Tibial nerve (tissue), 4 donors: ENCODE results near the gene GUK1. TPM values are rescaled to one million over a fixed set of nuclear protein-coding genes. Genes with fewer than 3 reads are reported as not detected.

Experiments
- DNase-seq, 2 donors: peaks; one replicate each; pipeline ENCODE4 v3.0.0-alpha.2; 2019; ENCODE audit warnings: low spot score in 2 of 2
- H3K27ac ChIP-seq, 4 donors: fragments of 200-600 bp; sonication (generic) in 3 of 4; one replicate each; pipeline ENCODE4 v1.5.1; 2017 to 2019; ENCODE audit warnings: mild to moderate bottlenecking in 1 of 4
- H3K27me3 ChIP-seq, 2 donors: fragments of 200-600 bp; sonication (generic) in 1 of 2; one replicate each; pipeline versions ENCODE4 v1.5.1 to v1.6.0; 2017 to 2019
- H3K36me3 ChIP-seq, 3 donors: fragments of 200-600 bp; sonication (generic); one replicate each; pipeline ENCODE4 v1.5.1; 2018 to 2019
- H3K4me1 ChIP-seq, 4 donors: fragments of 200-600 bp; sonication (generic) in 3 of 4; one replicate each; pipeline ENCODE4 v1.5.1; 2017 to 2019
- H3K4me3 ChIP-seq, 4 donors: fragments of 200-600 bp; sonication (generic) in 3 of 4; one replicate each; pipeline ENCODE4 v1.5.1; 2017 to 2019; ENCODE audit warnings: mild to moderate bottlenecking in 1 of 4, moderate library complexity in 1 of 4
- H3K9me3 ChIP-seq, 4 donors: fragments of 200-600 bp; sonication (generic) in 3 of 4; one replicate each; pipeline ENCODE4 v1.5.1; 2017 to 2019
- CTCF ChIP-seq, 5 experiments: fragments of 200-600 bp in 3 of 5; fragments of 450-650 bp in 2 of 5; sonication (generic) in 3 of 5; IDR thresholded peaks; one replicate each; pipeline ENCODE4 v1.5.1; 2016 to 2019; ENCODE audit warnings: antibody characterized with exemption in 5 of 5, mild to moderate bottlenecking in 3 of 5, moderate library complexity in 2 of 5
- EP300 ChIP-seq, 2 donors: sonication (generic); formaldehyde crosslinking; IDR thresholded peaks; one replicate each; pipeline ENCODE4 v1.6.1; 2017; ENCODE audit warnings: antibody characterized with exemption in 2 of 2, mild to moderate bottlenecking in 1 of 2
- POLR2A ChIP-seq, 2 donors: fragments of 450-650 bp; IDR thresholded peaks; one replicate each; pipeline ENCODE4 v1.6.1; 2017; ENCODE audit warnings: antibody characterized with exemption in 2 of 2, mild to moderate bottlenecking in 2 of 2, moderate library complexity in 2 of 2
- WGBS, 2 donors: methylation state at CpG; one replicate each; pipeline ENCODE4 v1.1.5; 2018; 5-methylcytosine and 5-hydroxymethylcytosine counted together
- total RNA-seq, 4 donors: library from RNA; depleted of rRNA; stranded (reverse); fragments of >200 nt; gene quantifications; one replicate each; pipeline ENCODE4 v1.1.0, GENCODE V29; 2016

Gene GUK1
- total RNA-seq, 4 donors from 2014 or later = 501 to 540 (median 510) TPM

GRCh38 chr1:228144193-228144992 lies 4.3 kb downstream of the GUK1 start:
- WGBS, 2 donors = 77 to 86% methylated on average over 15 to 16 of the region's 16 CpGs
- peak overlapping the region in 3 of 4 donors; percentile 14 to 96 (median 43) for H3K27ac ChIP-seq
- no peak overlapping the region for H3K4me3 ChIP-seq
- DNase-seq = peak in 1 of 2 donors; percentile 13
- H3K9me3 ChIP-seq = no peaks in the 10 kb centered on the region
- no peaks in the 10 kb centered on the region for H3K27me3 ChIP-seq
- H3K36me3 ChIP-seq = peaks cover 0 to 39% (median 7%) of the 10 kb centered on the region in 3 donors
- peaks cover 0 to 77% (median 46%) of the 10 kb centered on the region in 4 donors for H3K4me1 ChIP-seq
- TF ChIP-seq CTCF (IDR thresholded peaks at IDR 0.05) = no peak
- TF ChIP-seq POLR2A (IDR thresholded peaks at IDR 0.05) = no peak
- no peak for TF ChIP-seq EP300 (IDR thresholded peaks at IDR 0.05)

DNA sequence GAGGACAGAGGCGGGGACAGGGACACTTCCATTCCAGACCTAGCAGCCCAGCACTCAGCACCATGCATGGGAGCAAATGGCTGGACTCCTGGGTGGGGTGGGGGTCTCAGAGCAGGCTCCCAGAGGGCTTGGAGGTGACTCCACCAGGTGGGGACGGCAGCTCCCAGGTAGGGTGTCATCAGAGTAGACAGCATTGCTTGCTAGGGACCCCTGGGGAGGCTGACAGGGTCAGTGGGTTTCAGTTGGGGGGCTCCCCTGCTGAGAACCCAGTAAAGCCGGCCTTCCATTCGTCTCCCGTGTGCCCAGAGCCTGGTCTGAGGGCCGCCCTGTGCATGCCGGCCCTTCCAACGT lies 4.9 kb downstream of the GUK1 start:
- WGBS, 2 donors = 76 to 90% methylated on average over 6 to 8 of the region's 8 CpGs
- no peak for DNase-seq
- Histone ChIP-seq H3K27ac (peak overlapping the region in 3 of 4 donors; percentile 14 to 96 (median 43)), H3K9me3 (no peaks in the 10 kb centered on the region), H3K4me3 (no peak overlapping the region), H3K36me3 (peaks cover 0 to 39% (median 7%) of the 10 kb centered on the region in 3 donors), H3K4me1 (peaks cover 0 to 81% (median 51%) of the 10 kb centered on the region in 4 donors), H3K27me3 (no peaks in the 10 kb centered on the region)
- TF ChIP-seq EP300 (IDR thresholded peaks at IDR 0.05) (no peak), POLR2A (IDR thresholded peaks at IDR 0.05) (no peak), CTCF (IDR thresholded peaks at IDR 0.05) (no peak)

DNA sequence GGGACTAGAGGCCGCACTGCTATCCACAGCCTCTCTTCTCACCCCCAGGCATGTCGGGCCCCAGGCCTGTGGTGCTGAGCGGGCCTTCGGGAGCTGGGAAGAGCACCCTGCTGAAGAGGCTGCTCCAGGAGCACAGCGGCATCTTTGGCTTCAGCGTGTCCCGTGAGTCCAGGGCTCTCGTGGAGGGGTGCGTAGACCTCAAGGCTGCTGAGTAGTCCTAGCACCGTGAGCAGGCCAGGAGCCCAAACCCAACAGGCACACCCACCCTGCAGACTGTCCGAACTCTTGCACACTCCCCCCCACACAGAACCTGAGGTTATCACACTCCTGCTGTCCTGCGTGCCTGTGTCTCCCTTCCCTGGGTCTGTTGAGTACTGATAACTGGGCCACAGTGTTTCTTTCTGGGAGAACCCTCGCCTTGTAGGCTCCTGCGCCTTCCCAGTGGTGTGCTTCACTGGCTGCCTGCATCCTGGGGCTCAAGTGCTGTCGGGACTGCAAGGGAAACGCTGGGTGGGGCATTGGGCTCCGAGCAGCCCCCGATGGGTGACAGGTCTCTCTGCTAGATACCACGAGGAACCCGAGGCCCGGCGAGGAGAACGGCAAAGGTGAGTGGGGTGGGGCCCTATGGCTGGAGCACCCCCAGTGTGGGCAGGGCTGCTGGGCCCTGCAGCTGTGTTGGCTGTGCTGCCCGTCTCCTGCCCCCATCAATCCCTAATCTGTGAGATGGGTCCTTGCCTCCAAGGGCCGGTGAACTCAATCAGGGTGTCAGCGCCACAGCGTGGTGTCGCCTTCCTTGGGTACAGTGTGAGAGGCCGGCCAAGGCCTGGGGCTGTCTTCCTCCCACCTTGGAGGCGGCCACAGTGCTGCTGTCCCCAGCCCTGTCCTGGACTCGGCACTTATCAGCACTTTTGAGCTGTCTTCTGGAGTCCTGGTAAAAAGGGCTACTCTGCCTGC lies 5.7 kb downstream of the GUK1 start:
- 86 to 91% methylated on average over 31 of the region's 31 CpGs for WGBS, 2 donors
- Histone ChIP-seq H3K36me3 (peaks cover 0 to 39% (median 7%) of the 10 kb centered on the region in 3 donors), H3K9me3 (no peaks in the 10 kb centered on the region), H3K27ac (peak overlapping the region in 3 of 4 donors; percentile 14 to 96 (median 43)), H3K4me1 (peaks cover 0 to 89% (median 57%) of the 10 kb centered on the region in 4 donors), H3K4me3 (no peak overlapping the region), H3K27me3 (no peaks in the 10 kb centered on the region)
- no peak for DNase-seq
- TF ChIP-seq POLR2A (IDR thresholded peaks at IDR 0.05) = no peak
- no peak for TF ChIP-seq CTCF (IDR thresholded peaks at IDR 0.05)
- no peak for TF ChIP-seq EP300 (IDR thresholded peaks at IDR 0.05)

DNA sequence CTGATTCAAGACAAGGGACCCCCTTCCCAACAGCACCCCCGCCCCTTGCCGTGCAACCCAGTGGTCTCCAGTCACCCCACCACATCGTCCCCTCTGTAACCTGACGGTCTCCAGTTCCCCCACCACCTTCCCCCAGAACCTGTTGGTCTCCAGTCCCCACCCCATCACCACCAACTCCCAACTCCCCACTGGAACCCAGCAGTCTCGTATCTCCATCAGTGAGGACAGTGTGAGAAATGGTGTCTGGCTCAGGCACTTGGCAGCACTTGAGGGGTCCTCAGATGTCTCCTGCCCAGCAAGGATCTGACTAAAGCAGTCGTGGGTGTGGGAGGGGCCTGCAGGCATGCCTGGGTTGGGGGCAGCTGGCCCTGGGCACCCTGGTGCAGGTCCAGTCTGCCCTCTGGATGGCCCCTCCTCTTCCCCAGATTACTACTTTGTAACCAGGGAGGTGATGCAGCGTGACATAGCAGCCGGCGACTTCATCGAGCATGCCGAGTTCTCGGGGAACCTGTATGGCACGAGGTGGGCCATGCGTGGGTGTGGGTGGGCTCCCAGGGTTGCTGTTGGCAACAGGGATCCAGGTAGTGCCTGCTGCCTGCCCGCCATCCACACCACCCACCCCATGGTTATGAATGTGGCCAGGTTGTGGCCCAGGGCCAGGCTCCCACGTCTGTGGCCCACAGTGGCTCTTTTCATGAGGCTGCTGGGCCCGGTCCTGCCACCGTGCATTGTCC lies 6.5 kb downstream of the GUK1 start:
- no peak for DNase-seq
- peaks cover 0 to 39% (median 7%) of the 10 kb centered on the region in 3 donors for H3K36me3 ChIP-seq
- H3K9me3 ChIP-seq = no peaks in the 10 kb centered on the region
- TF ChIP-seq EP300 (IDR thresholded peaks at IDR 0.05) (peak in 1 of 2 donors; percentile 19), CTCF (IDR thresholded peaks at IDR 0.05) (no peak), POLR2A (IDR thresholded peaks at IDR 0.05) (peak in 1 of 2 donors; percentile 3)
- peaks cover 0 to 90% (median 59%) of the 10 kb centered on the region in 4 donors for H3K4me1 ChIP-seq
- no peak overlapping the region for H3K4me3 ChIP-seq
- H3K27ac ChIP-seq = peak overlapping the region; percentile 36 to 96 (median 67)
- H3K27me3 ChIP-seq = no peaks in the 10 kb centered on the region
- WGBS, 2 donors = 80 to 82% methylated on average over 15 to 18 of the region's 18 CpGs
